GM12801 (cell line): ENCODE measurements around the gene MYH9.

Experiments used
- CTCF ChIP-seq: IDR thresholded peaks from one replicate; pipeline ENCODE4 v1.5.1; 2011; ENCODE audit warnings: control low read depth; ENCODE audit not compliant: insufficient read length; ENCODE audit errors: extremely low read depth

The MYH9 gene

DNA sequence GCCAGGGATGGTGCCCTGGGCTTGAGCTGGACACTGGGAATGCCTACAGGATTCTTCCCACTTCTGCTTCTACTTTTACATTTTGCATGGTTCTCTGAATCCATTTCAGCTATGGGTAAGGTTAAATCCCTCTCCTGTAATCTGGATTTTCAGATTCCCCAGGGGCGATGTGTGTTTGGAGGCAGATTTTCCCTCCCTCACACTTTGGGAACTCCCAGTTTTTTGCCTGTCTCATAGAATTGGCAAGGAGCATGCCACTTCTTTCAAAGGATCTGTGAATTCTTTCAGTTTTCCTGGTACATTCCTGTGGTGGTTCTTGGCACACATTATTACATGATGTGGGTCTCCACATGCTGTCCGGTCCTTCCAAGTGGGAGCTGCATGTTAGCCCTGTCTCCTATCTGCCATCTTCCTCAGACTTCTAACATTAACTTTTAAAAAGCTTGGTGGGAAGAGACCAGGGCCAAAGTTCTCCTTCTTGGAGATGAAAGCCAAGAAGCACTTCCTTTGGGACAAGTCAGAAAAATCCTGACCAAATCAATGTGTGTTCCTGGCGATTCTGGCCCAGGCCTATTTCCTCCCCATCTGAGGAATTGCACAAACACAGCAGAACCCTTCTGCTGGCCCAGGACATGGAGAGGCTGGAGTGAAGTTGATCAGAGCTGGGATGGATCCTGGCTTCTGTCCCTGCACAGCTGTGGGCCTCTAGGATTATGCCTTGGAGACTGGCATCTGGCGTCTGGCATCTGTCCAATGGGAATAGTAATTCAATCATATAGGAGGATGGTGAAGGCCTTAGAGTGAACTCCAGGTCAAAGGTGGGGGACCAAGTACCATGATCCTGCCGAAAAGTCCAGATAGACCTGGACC, 143.0 kb downstream of the MYH9 start:
- no peak for TF ChIP-seq CTCF

- TF ChIP-seq CTCF, result no peak
Observed at GRCh38 chr22:36243986-36244385, 143.8 kb downstream of the MYH9 start.

GRCh38 chr22:36239401-36240171, 148.2 kb downstream of the MYH9 start, which contains the start of gene APOL2:
APOL2 (minus strand) TSS chr22:36239527; CDS start chr22:36233162, 6,365 bp downstream.
- no peak for TF ChIP-seq CTCF

GRCh38 chr22:36239150-36239400, 148.7 kb downstream of the MYH9 start:
- no peak for TF ChIP-seq CTCF

DNA sequence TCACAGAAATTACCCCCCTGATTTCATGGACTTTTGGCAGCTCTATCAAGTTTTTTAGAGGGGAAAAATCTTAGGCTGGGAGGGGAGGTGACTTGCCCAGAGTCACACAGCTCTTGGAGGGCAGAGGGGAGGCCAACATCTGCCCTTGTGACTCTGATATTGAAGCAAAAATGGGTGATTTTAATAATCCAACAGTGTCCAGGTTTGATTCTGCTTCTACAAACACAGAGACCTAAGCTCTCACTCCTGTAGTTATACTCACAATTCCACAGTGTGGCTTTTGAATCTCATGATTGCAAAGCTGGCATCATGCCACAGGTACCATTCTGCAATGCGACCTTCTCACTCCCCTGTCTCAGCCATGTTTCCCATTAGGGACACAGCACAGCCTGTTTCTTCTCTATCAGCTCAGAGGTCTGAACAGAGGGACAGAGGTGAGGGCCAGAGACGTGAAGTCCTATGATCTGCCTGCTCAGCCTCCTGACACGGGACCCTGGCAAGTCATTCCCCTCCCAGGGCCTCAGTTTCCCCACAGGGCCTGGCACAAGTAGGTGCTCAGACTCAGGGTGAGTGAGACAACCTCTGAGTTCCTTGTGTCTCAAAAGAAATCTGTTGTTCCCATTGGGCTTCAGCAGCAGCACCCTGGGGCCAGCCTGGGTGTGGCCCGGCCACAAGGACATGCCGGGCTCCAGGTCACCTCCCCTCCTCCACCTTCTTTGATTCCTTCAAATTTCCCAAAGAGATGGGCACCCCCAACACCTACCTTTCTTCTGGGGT, 149.2 kb downstream of the MYH9 start:
- TF ChIP-seq CTCF, result no peak

DNA sequence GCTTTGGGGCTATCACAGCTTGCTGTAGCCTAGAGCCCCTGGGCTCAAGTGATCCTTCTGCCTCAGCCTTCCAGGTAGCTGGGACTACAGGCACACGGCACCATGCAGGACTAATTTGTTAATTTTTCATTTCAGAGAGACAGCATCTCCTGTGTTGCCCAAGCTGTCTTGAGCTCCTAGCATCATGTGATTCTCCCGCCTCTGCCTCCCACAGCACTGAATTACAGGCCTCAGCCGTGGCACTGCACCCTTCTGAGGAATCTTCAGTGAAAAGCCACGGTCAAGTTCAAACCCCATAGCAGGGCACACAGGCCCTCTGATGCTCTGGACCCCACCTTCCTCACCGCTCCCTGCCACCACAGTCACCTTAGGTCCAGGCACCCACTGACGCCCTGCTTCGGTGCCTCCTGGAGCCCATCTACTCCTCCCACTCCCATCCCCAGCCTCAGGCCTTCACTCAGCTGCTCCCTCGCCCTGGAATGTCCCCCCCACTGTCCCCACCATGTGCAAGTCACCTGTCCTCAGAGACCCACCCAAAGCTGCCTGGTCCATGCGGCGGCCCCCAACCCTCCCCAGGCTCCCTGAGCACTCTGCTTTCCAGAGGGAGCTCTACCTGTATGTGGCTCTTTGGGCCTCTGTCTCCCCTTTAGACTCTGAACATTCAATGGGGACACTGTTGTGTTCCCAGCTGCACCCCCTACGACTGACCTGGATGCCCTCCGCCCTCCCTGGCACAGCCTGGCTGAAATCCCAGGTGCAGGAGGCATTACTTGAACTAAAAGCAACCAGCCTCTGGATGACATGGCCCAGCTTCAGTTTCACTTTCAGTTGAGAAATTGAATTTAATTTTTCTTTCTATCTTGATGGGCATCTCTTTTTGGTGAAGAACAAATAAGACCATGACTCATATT, 150.1 kb downstream of the MYH9 start:
- no peak for TF ChIP-seq CTCF
